GM23338 (cell line): ENCODE measurements around the gene TMEM179. TPM values are rescaled to one million over a fixed set of nuclear protein-coding genes. Genes with fewer than 3 reads are reported as not detected.

Experiments
- ATAC-seq: fragments of 200-7000 bp; cut with Tn5 transposase; 3 replicates; pipeline ENCODE4 v1.9.1; 2020
- DNase-seq: peaks from one replicate; pipeline ENCODE4 v3.0.0-alpha.2; 2015; ENCODE audit warnings: low spot score
- H2AFZ ChIP-seq: fragments of 200-600 bp; sonication (generic); 2 replicates; pipeline ENCODE4 v1.8.0; 2016; ENCODE audit warnings: antibody characterized with exemption, mild to moderate bottlenecking, moderate library complexity
- H3F3A ChIP-seq: fragments of 200-600 bp; sonication (generic); replicated peaks from 2 replicates; pipeline ENCODE4 v1.8.0; 2017; ENCODE audit warnings: antibody characterized with exemption, mixed run types, low read depth
- H3K27ac ChIP-seq: fragments of 200-600 bp; sonication (generic); 2 replicates; pipeline ENCODE4 v1.6.1; 2016; ENCODE audit warnings: low read depth
- H3K27me3 ChIP-seq: fragments of 200-600 bp; sonication (generic); 2 replicates; pipeline ENCODE4 v1.8.0; 2016; ENCODE audit warnings: mild to moderate bottlenecking, mixed run types, moderate library complexity; ENCODE audit not compliant: insufficient read depth
- H3K36me3 ChIP-seq: fragments of 200-600 bp; sonication (generic); 2 replicates; pipeline ENCODE4 v1.8.0; 2016; ENCODE audit warnings: mild to moderate bottlenecking; ENCODE audit not compliant: insufficient read depth
- H3K4me1 ChIP-seq: fragments of 200-600 bp; sonication (generic); 2 replicates; pipeline ENCODE4 v1.8.0; 2016; ENCODE audit warnings: mild to moderate bottlenecking, moderate library complexity; ENCODE audit not compliant: insufficient read depth
- H3K4me2 ChIP-seq: fragments of 200-600 bp; sonication (generic); 2 replicates; pipeline ENCODE4 v1.7.1; 2017; ENCODE audit warnings: mixed run types
- H3K4me3 ChIP-seq: fragments of 200-600 bp; sonication (generic); 2 replicates; pipeline ENCODE4 v1.6.1; 2016; ENCODE audit warnings: mixed run types
- H3K79me2 ChIP-seq: fragments of 200-600 bp; sonication (generic); replicated peaks from 2 replicates; pipeline ENCODE4 v1.8.0; 2017; ENCODE audit warnings: mild to moderate bottlenecking; ENCODE audit not compliant: insufficient read depth
- H3K9me2 ChIP-seq: fragments of 200-600 bp; sonication (generic); 2 replicates; pipeline ENCODE4 v1.8.0; 2017; ENCODE audit not compliant: insufficient read depth
- H4K20me1 ChIP-seq: fragments of 200-600 bp; sonication (generic); replicated peaks from 2 replicates; pipeline ENCODE4 v1.8.0; 2017; ENCODE audit warnings: mild to moderate bottlenecking; ENCODE audit not compliant: insufficient read depth
- H3K27ac Mint-ChIP-seq: 2 replicates; pipeline ENCODE4 v1.8.0; 2020; ENCODE audit warnings: inconsistent platforms, mild to moderate bottlenecking, moderate library complexity, mixed read lengths
- H3K27me3 Mint-ChIP-seq: 3 replicates; pipeline ENCODE4 v1.8.0; 2022; ENCODE audit warnings: low read depth, mild to moderate bottlenecking, moderate library complexity, mixed read lengths, inconsistent platforms; ENCODE audit not compliant: insufficient read depth, poor library complexity
- H3K36me3 Mint-ChIP-seq: 3 replicates; pipeline ENCODE4 v1.8.0; 2021; ENCODE audit warnings: low read depth, mild to moderate bottlenecking, inconsistent platforms, moderate library complexity, mixed read lengths
- H3K4me1 Mint-ChIP-seq: 3 replicates; pipeline ENCODE4 v1.8.0; 2020; ENCODE audit warnings: mild to moderate bottlenecking, inconsistent platforms, mixed read lengths
- H3K4me3 Mint-ChIP-seq: 3 replicates; pipeline ENCODE4 v1.8.0; 2021; ENCODE audit warnings: moderate library complexity, mild to moderate bottlenecking, inconsistent platforms, mixed read lengths
- H3K9me3 Mint-ChIP-seq: 3 replicates; pipeline ENCODE4 v1.8.0; 2020; ENCODE audit warnings: moderate library complexity, mild to moderate bottlenecking, inconsistent platforms, mixed read lengths
- CREB1 ChIP-seq: fragments of 250-450 bp; sonication (Bioruptor Pico); IDR thresholded peaks from 2 replicates; pipeline ENCODE4 v1.5.0; 2020; ENCODE audit warnings: low read depth, mild to moderate bottlenecking, moderate library complexity
- EZH2 ChIP-seq: fragments of 200-600 bp; sonication (generic); IDR thresholded peaks from one replicate; pipeline ENCODE4 v1.8.0; 2017; ENCODE audit warnings: antibody characterized with exemption, mild to moderate bottlenecking, low read depth; ENCODE audit not compliant: unreplicated experiment
- EZH2phosphoT487 ChIP-seq: fragments of 200-600 bp; sonication (generic); IDR thresholded peaks from one replicate; pipeline ENCODE4 v1.8.1; 2018; ENCODE audit warnings: antibody characterized with exemption; ENCODE audit not compliant: unreplicated experiment
- JUNB ChIP-seq: IDR thresholded peaks from one replicate; pipeline ENCODE4 v1.6.1; 2016; ENCODE audit warnings: antibody characterized with exemption; ENCODE audit not compliant: unreplicated experiment
- NANOG ChIP-seq: IDR thresholded peaks from 2 replicates; pipeline ENCODE4 v1.6.1; 2016; ENCODE audit warnings: antibody characterized with exemption, borderline replicate concordance
- POLR2AphosphoS5 ChIP-seq: IDR thresholded peaks from 2 replicates; pipeline ENCODE4 v1.6.1; 2016; ENCODE audit warnings: antibody characterized with exemption, low read depth
- STAT1 ChIP-seq: IDR thresholded peaks from one replicate; pipeline ENCODE4 v1.6.1; 2016; ENCODE audit warnings: antibody characterized with exemption; ENCODE audit not compliant: unreplicated experiment
- ZNF114 ChIP-seq: fragments of 250-450 bp; sonication (Bioruptor Pico); IDR thresholded peaks from 2 replicates; pipeline ENCODE4 v1.5.0; 2020; ENCODE audit warnings: mild to moderate bottlenecking, moderate library complexity
- ZNF331 ChIP-seq: fragments of 250-450 bp; sonication (Bioruptor Pico); IDR thresholded peaks from 2 replicates; pipeline ENCODE4 v1.5.0; 2020; ENCODE audit warnings: low read depth, mild to moderate bottlenecking, moderate library complexity
- polyA plus RNA-seq: library from polyadenylated mRNA; unstranded; fragments of >200 nt; fragmentation: Nextera tagmentation; extraction: Ambion mirVana; gene quantifications from 2 replicates; pipeline ENCODE4 v1.2.1, GENCODE V29; 2016
- total RNA-seq: library from RNA; depleted of rRNA; stranded (reverse); fragments of >200 nt; shearing (Covaris generic); gene quantifications from 2 replicates; pipeline ENCODE4 v1.2.3, GENCODE V29; 2014
- TF ChIP-seq, protein P1 (sequence below): IDR thresholded peaks from 2 replicates; pipeline ENCODE4 v1.6.1; 2016; ENCODE audit warnings: antibody characterized with exemption
- TF ChIP-seq, protein P2 (sequence below): IDR thresholded peaks from one replicate; pipeline ENCODE4 v1.6.1; 2018; ENCODE audit warnings: antibody characterized with exemption; ENCODE audit not compliant: unreplicated experiment
- TF ChIP-seq, protein P3 (sequence below): fragments of 250-450 bp; sonication (Bioruptor Pico); IDR thresholded peaks from 2 replicates; pipeline ENCODE4 v1.5.0; 2020; ENCODE audit warnings: mild to moderate bottlenecking, moderate library complexity
- TF ChIP-seq, protein P4 (sequence below), 2 experiments: fragments of 200-600 bp in 1 of 2; sonication (generic) in 1 of 2; conservative IDR thresholded peaks; 2 replicates each; pipeline versions ENCODE4 v1.5.1 to v1.6.1; 2016 to 2017; ENCODE audit warnings: antibody characterized with exemption in 2 of 2, low read depth in 2 of 2, mild to moderate bottlenecking in 2 of 2, moderate library complexity in 1 of 2

Gene TMEM179
- total and polyA plus RNA-seq, 2 experiments from 2014 or later = 1.0 to 4.8 TPM

DNA sequence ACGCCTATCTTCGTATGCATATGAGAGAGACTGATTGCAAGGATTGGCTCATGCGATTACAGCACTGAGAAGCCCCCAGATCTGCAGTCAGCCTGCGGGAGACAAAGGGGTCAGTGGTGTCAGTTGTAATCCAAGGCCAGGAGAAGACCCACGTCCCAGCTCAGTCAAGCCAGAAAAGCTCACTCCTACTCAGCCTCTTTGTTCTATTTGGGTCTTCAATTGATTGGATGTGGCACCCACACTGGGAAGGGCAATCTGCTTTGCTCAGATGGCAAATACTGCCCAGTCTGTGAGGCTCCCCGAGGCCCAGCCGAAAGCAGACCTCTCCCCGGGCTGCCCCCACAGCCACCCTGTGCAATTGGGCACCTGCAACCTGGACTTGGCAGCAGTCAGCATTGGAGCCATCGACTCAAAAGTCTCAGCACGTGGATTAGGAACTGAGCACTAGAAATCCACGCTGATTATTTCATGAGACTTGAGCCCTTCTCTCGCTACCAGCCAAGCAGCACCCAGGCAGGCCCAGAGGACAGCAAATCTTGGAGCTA lies 39.6 kb upstream of the TMEM179 start:
- Histone ChIP-seq H3K27me3 (peaks cover under 1% of the 10 kb centered on the region; the same call in 1 of the 2 replicates), H2AFZ (no peak overlapping the region), H3K9me2 (no peaks in the 10 kb centered on the region), H3K36me3 (no peaks in the 10 kb centered on the region), H3K4me2 (no peak overlapping the region), H3K27ac (no peak overlapping the region), H3K4me1 (no peaks in the 10 kb centered on the region), H3F3A (no peaks in the 10 kb centered on the region), H4K20me1 (no peaks in the 10 kb centered on the region), H3K79me2 (no peaks in the 10 kb centered on the region), H3K4me3 (no peak overlapping the region)
- DNase-seq (no peak), ATAC-seq (no peak)
- Mint-ChIP-seq H3K27me3 (peaks cover 8% of the 10 kb centered on the region), H3K4me3 (no peak overlapping the region), H3K36me3 (no peaks in the 10 kb centered on the region; the same call in 1 of the 3 replicates), H3K27ac (no peak overlapping the region), H3K4me1 (peaks cover 10% of the 10 kb centered on the region), H3K9me3 (peaks cover 17% of the 10 kb centered on the region)
- TF ChIP-seq EZH2phosphoT487 (no peak), EZH2 (no peak), STAT1 (no peak), POLR2AphosphoS5 (no peak), JUNB (no peak), ZNF114 (CRISPR knock-in tag) (no peak), NANOG (no peak), CREB1 (CRISPR knock-in tag) (no peak), ZNF331 (CRISPR knock-in tag) (no peak)
- TF ChIP-seq, protein P1, sequence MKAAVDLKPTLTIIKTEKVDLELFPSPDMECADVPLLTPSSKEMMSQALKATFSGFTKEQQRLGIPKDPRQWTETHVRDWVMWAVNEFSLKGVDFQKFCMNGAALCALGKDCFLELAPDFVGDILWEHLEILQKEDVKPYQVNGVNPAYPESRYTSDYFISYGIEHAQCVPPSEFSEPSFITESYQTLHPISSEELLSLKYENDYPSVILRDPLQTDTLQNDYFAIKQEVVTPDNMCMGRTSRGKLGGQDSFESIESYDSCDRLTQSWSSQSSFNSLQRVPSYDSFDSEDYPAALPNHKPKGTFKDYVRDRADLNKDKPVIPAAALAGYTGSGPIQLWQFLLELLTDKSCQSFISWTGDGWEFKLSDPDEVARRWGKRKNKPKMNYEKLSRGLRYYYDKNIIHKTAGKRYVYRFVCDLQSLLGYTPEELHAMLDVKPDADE = no peak
- TF ChIP-seq, protein P2, sequence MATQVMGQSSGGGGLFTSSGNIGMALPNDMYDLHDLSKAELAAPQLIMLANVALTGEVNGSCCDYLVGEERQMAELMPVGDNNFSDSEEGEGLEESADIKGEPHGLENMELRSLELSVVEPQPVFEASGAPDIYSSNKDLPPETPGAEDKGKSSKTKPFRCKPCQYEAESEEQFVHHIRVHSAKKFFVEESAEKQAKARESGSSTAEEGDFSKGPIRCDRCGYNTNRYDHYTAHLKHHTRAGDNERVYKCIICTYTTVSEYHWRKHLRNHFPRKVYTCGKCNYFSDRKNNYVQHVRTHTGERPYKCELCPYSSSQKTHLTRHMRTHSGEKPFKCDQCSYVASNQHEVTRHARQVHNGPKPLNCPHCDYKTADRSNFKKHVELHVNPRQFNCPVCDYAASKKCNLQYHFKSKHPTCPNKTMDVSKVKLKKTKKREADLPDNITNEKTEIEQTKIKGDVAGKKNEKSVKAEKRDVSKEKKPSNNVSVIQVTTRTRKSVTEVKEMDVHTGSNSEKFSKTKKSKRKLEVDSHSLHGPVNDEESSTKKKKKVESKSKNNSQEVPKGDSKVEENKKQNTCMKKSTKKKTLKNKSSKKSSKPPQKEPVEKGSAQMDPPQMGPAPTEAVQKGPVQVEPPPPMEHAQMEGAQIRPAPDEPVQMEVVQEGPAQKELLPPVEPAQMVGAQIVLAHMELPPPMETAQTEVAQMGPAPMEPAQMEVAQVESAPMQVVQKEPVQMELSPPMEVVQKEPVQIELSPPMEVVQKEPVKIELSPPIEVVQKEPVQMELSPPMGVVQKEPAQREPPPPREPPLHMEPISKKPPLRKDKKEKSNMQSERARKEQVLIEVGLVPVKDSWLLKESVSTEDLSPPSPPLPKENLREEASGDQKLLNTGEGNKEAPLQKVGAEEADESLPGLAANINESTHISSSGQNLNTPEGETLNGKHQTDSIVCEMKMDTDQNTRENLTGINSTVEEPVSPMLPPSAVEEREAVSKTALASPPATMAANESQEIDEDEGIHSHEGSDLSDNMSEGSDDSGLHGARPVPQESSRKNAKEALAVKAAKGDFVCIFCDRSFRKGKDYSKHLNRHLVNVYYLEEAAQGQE = no peak
- TF ChIP-seq, protein P3, sequence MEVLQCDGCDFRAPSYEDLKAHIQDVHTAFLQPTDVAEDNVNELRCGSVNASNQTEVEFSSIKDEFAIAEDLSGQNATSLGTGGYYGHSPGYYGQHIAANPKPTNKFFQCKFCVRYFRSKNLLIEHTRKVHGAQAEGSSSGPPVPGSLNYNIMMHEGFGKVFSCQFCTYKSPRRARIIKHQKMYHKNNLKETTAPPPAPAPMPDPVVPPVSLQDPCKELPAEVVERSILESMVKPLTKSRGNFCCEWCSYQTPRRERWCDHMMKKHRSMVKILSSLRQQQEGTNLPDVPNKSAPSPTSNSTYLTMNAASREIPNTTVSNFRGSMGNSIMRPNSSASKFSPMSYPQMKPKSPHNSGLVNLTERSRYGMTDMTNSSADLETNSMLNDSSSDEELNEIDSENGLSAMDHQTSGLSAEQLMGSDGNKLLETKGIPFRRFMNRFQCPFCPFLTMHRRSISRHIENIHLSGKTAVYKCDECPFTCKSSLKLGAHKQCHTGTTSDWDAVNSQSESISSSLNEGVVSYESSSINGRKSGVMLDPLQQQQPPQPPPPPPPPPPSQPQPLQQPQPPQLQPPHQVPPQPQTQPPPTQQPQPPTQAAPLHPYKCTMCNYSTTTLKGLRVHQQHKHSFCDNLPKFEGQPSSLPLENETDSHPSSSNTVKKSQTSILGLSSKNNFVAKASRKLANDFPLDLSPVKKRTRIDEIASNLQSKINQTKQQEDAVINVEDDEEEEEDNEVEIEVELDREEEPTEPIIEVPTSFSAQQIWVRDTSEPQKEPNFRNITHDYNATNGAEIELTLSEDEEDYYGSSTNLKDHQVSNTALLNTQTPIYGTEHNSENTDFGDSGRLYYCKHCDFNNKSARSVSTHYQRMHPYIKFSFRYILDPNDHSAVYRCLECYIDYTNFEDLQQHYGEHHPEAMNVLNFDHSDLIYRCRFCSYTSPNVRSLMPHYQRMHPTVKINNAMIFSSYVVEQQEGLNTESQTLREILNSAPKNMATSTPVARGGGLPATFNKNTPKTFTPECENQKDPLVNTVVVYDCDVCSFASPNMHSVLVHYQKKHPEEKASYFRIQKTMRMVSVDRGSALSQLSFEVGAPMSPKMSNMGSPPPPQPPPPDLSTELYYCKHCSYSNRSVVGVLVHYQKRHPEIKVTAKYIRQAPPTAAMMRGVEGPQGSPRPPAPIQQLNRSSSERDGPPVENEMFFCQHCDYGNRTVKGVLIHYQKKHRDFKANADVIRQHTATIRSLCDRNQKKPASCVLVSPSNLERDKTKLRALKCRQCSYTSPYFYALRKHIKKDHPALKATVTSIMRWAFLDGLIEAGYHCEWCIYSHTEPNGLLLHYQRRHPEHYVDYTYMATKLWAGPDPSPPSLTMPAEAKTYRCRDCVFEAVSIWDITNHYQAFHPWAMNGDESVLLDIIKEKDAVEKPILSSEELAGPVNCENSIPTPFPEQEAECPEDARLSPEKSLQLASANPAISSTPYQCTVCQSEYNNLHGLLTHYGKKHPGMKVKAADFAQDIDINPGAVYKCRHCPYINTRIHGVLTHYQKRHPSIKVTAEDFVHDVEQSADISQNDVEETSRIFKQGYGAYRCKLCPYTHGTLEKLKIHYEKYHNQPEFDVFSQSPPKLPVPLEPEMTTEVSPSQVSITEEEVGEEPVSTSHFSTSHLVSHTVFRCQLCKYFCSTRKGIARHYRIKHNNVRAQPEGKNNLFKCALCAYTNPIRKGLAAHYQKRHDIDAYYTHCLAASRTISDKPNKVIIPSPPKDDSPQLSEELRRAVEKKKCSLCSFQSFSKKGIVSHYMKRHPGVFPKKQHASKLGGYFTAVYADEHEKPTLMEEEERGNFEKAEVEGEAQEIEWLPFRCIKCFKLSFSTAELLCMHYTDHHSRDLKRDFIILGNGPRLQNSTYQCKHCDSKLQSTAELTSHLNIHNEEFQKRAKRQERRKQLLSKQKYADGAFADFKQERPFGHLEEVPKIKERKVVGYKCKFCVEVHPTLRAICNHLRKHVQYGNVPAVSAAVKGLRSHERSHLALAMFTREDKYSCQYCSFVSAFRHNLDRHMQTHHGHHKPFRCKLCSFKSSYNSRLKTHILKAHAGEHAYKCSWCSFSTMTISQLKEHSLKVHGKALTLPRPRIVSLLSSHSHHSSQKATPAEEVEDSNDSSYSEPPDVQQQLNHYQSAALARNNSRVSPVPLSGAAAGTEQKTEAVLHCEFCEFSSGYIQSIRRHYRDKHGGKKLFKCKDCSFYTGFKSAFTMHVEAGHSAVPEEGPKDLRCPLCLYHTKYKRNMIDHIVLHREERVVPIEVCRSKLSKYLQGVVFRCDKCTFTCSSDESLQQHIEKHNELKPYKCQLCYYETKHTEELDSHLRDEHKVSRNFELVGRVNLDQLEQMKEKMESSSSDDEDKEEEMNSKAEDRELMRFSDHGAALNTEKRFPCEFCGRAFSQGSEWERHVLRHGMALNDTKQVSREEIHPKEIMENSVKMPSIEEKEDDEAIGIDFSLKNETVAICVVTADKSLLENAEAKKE = no peak
- TF ChIP-seq, protein P4, sequence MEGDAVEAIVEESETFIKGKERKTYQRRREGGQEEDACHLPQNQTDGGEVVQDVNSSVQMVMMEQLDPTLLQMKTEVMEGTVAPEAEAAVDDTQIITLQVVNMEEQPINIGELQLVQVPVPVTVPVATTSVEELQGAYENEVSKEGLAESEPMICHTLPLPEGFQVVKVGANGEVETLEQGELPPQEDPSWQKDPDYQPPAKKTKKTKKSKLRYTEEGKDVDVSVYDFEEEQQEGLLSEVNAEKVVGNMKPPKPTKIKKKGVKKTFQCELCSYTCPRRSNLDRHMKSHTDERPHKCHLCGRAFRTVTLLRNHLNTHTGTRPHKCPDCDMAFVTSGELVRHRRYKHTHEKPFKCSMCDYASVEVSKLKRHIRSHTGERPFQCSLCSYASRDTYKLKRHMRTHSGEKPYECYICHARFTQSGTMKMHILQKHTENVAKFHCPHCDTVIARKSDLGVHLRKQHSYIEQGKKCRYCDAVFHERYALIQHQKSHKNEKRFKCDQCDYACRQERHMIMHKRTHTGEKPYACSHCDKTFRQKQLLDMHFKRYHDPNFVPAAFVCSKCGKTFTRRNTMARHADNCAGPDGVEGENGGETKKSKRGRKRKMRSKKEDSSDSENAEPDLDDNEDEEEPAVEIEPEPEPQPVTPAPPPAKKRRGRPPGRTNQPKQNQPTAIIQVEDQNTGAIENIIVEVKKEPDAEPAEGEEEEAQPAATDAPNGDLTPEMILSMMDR (conservative IDR thresholded peaks at IDR 0.05; ENCODE audit: low read depth in 2 of 2) = no peak
